ENCODE data around the gene TNRC6C.

DNA sequence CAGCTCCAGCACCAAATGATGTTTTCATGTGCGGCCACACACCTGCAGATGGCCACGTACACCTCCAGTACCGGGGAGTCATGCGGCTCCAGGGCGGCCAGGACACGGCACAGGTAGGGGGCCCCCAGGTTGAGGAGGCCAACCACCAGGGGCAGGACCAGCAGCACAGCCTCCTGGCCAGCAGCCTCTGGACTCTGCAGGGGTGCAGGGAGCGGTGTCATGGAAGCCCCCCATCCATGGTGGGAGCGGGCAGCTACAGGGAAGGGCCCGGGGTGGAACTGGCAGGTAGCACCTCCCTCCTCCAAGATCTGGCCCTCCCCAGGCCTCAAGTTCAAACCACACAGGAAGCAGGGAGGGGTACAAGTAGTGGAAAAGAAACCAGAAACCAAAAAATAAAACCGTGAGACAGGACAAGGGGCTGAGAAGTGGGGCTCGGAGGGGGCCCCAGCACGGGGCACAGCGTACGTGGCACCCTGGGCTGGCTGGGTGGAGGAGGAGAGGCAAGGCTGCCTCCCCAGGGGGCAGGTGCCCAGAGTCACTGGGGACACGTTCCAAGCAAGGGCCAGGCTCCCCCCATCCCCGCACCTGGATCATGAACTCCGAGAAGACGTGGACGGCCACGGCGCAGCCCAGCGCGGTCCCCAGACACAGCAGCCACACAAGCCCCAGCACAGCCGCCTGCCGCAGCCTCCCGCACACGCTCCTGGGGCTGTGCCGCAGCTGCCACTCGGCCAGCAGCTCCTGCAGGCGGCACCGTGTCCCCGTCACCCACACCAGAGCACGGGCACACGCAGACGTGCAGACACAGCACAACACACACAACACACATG lies 162.7 kb downstream of the TNRC6C start:
- TF ChIP-seq RAD51 (IDR thresholded peaks at IDR 0.05; ENCODE audit: borderline replicate concordance, low read depth) = no peak
- TF ChIP-seq, protein P1, sequence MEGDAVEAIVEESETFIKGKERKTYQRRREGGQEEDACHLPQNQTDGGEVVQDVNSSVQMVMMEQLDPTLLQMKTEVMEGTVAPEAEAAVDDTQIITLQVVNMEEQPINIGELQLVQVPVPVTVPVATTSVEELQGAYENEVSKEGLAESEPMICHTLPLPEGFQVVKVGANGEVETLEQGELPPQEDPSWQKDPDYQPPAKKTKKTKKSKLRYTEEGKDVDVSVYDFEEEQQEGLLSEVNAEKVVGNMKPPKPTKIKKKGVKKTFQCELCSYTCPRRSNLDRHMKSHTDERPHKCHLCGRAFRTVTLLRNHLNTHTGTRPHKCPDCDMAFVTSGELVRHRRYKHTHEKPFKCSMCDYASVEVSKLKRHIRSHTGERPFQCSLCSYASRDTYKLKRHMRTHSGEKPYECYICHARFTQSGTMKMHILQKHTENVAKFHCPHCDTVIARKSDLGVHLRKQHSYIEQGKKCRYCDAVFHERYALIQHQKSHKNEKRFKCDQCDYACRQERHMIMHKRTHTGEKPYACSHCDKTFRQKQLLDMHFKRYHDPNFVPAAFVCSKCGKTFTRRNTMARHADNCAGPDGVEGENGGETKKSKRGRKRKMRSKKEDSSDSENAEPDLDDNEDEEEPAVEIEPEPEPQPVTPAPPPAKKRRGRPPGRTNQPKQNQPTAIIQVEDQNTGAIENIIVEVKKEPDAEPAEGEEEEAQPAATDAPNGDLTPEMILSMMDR (IDR thresholded peaks at IDR 0.05 in 2 of 3, conservative IDR thresholded peaks at IDR 0.05 in 1 of 3; ENCODE audit: insufficient read depth in 2 of 3, low read depth in 1 of 3, low read length in 3 of 3) = no peak
- TF ChIP-seq ELF4 (CRISPR knock-in tag; IDR thresholded peaks at IDR 0.05) = no peak
- no peak for TF ChIP-seq MAFK (IDR thresholded peaks at IDR 0.05; ENCODE audit: low read length)
- TF ChIP-seq CBX3 (IDR thresholded peaks at IDR 0.05; ENCODE audit: borderline replicate concordance in 1 of 2, low read length in 2 of 2) = no peak
